ENCODE data around the gene PASK.
"Not testable (repeated sequence)": the region's sequence is repeated elsewhere in the genome, so short reads cannot be mapped to it uniquely, and the experiment has no call there.

The PASK gene

GRCh38 chr2:241105641-241106040 lies 43.6 kb downstream of the PASK start:
- ChIA-PET CTCF (no interaction called here), POLR2A (no interaction called here)
- TF ChIP-seq NFRKB (IDR thresholded peaks at IDR 0.05) (no peak), SUZ12 (IDR thresholded peaks at IDR 0.05) (no peak), FOXA1 (IDR thresholded peaks at IDR 0.05) (no peak)
- DNase-seq (ENCODE audit: extremely low spot score), result no peak

- DNase-seq (ENCODE audit: extremely low spot score); POLR2A ChIA-PET; CTCF ChIA-PET: not testable (repeated sequence)
Observed at GRCh38 chr2:241104611-241105010, 44.7 kb downstream of the PASK start.

- POLR2A ChIA-PET, result interaction anchor here (1.8 kb wide), 1 partner anchor 47 kb away, joined by 9 read pairs; the partner anchor contains the start of genes PASK and PPP1R7
- TF ChIP-seq SP1 (IDR thresholded peaks at IDR 0.05) (no peak), LEF1 (IDR thresholded peaks at IDR 0.05; ENCODE audit: borderline replicate concordance) (no peak), PKNOX1 (IDR thresholded peaks at IDR 0.05) (no peak), ZNF384 (IDR thresholded peaks at IDR 0.05) (no peak), HDGF (IDR thresholded peaks at IDR 0.05; ENCODE audit: borderline replicate concordance) (no peak), TARDBP (IDR thresholded peaks at IDR 0.05) (no peak), ARNT (IDR thresholded peaks at IDR 0.05) (no peak)
- DNase-seq (ENCODE audit: extremely low spot score), result no peak
- CTCF ChIA-PET, result no interaction called here
Observed at GRCh38 chr2:241103176-241103595, 46.1 kb downstream of the PASK start.

GRCh38 chr2:241102239-241102803 lies 47.0 kb downstream of the PASK start, which contains the start of gene MTERF4:
Gene MTERF4 (minus strand): TSS chr2:241102287. CDS start chr2:241102273, 14 bp downstream.
- peak; percentile 87 for DNase-seq (ENCODE audit: extremely low spot score)
- CTCF ChIA-PET, result interaction anchor here (0.7 kb wide), 1 partner anchor 258 kb away, joined by 5 read pairs; no protein-coding TSS in a partner anchor
- POLR2A ChIA-PET, result interaction anchor here (0.7 to 2.4 kb wide), 7 partner anchors 8 to 48 kb away, joined by 3 to 9 read pairs (median 4); partner anchors contain the start of genes PASK and PPP1R7
- TF ChIP-seq L3MBTL2 (conservative IDR thresholded peaks at IDR 0.05), result no peak
- no peak for TF ChIP-seq ZNF384 (IDR thresholded peaks at IDR 0.05)
- peak; percentile 71; the same call in 1 of the 2 replicates for TF ChIP-seq ARNT (IDR thresholded peaks at IDR 0.05)
- TF ChIP-seq CTBP1 (IDR thresholded peaks at IDR 0.05; ENCODE audit: borderline replicate concordance), result peak; percentile 89
- TF ChIP-seq HDGF (IDR thresholded peaks at IDR 0.05; ENCODE audit: borderline replicate concordance), result no peak
- no peak for TF ChIP-seq SUZ12 (IDR thresholded peaks at IDR 0.05)
- TF ChIP-seq NFRKB (IDR thresholded peaks at IDR 0.05), result peak; percentile 92
- peak; percentile 71; the same call in 1 of the 2 replicates for TF ChIP-seq FOXM1 (IDR thresholded peaks at IDR 0.05; ENCODE audit: borderline replicate concordance)
- TF ChIP-seq BHLHE40 (IDR thresholded peaks at IDR 0.05; ENCODE audit: borderline replicate concordance), result no peak
- TF ChIP-seq ELF4 (IDR thresholded peaks at IDR 0.05), result peak; percentile 56; the same call in 1 of the 2 replicates
- no peak for TF ChIP-seq LEF1 (IDR thresholded peaks at IDR 0.05; ENCODE audit: borderline replicate concordance)
- TF ChIP-seq TARDBP (IDR thresholded peaks at IDR 0.05), result peak; percentile 61; the same call in 1 of the 2 replicates
- TF ChIP-seq PKNOX1 (IDR thresholded peaks at IDR 0.05), result peak; percentile 75
- no peak for TF ChIP-seq FOXK2 (IDR thresholded peaks at IDR 0.05)
- TF ChIP-seq FOXA1 (IDR thresholded peaks at IDR 0.05), result no peak
- no peak for TF ChIP-seq SP1 (IDR thresholded peaks at IDR 0.05)

- ChIA-PET POLR2A (no interaction called here), CTCF (no interaction called here)
- DNase-seq (ENCODE audit: extremely low spot score), result no peak
- TF ChIP-seq BHLHE40 (IDR thresholded peaks at IDR 0.05; ENCODE audit: borderline replicate concordance) (no peak), FOXK2 (IDR thresholded peaks at IDR 0.05) (no peak), FOXA1 (IDR thresholded peaks at IDR 0.05) (no peak), HDGF (IDR thresholded peaks at IDR 0.05; ENCODE audit: borderline replicate concordance) (no peak), NFRKB (IDR thresholded peaks at IDR 0.05) (no peak), SP1 (IDR thresholded peaks at IDR 0.05) (no peak), TARDBP (IDR thresholded peaks at IDR 0.05) (no peak), FOXM1 (IDR thresholded peaks at IDR 0.05; ENCODE audit: borderline replicate concordance) (no peak), CTBP1 (IDR thresholded peaks at IDR 0.05; ENCODE audit: borderline replicate concordance) (no peak), SUZ12 (IDR thresholded peaks at IDR 0.05) (no peak), L3MBTL2 (conservative IDR thresholded peaks at IDR 0.05) (no peak)
Observed at GRCh38 chr2:241099246-241099645, 50.0 kb downstream of the PASK start.

- ChIA-PET POLR2A (no interaction called here), CTCF (no interaction called here)
- no peak for TF ChIP-seq L3MBTL2 (conservative IDR thresholded peaks at IDR 0.05)
- TF ChIP-seq TARDBP (IDR thresholded peaks at IDR 0.05), result no peak
- no peak for TF ChIP-seq HDGF (IDR thresholded peaks at IDR 0.05; ENCODE audit: borderline replicate concordance)
- TF ChIP-seq LEF1 (IDR thresholded peaks at IDR 0.05; ENCODE audit: borderline replicate concordance), result no peak
- no peak for TF ChIP-seq FOXA1 (IDR thresholded peaks at IDR 0.05)
- TF ChIP-seq CTBP1 (IDR thresholded peaks at IDR 0.05; ENCODE audit: borderline replicate concordance), result no peak
- no peak for TF ChIP-seq SP1 (IDR thresholded peaks at IDR 0.05)
- no peak for TF ChIP-seq FOXK2 (IDR thresholded peaks at IDR 0.05)
- TF ChIP-seq ARNT (IDR thresholded peaks at IDR 0.05), result no peak
- TF ChIP-seq PKNOX1 (IDR thresholded peaks at IDR 0.05), result no peak
- no peak for TF ChIP-seq SUZ12 (IDR thresholded peaks at IDR 0.05)
- no peak for TF ChIP-seq FOXM1 (IDR thresholded peaks at IDR 0.05; ENCODE audit: borderline replicate concordance)
- TF ChIP-seq NFRKB (IDR thresholded peaks at IDR 0.05), result no peak
- no peak for TF ChIP-seq ELF4 (IDR thresholded peaks at IDR 0.05)
- no peak for DNase-seq (ENCODE audit: extremely low spot score)
Observed at GRCh38 chr2:241096979-241097378, 52.3 kb downstream of the PASK start.

Measured in HEK293T (cell line).